ENCODE measurements around the gene R3HCC1L.

GRCh38 chr10:98201760-98202159, 67.3 kb downstream of the R3HCC1L start:
- TF ChIP-seq REST (IDR thresholded peaks at IDR 0.05) (no peak), MAX (IDR thresholded peaks at IDR 0.05) (no peak), CEBPB (IDR thresholded peaks at IDR 0.05) (no peak), CTCF (IDR thresholded peaks at IDR 0.05) (no peak)
